GM23248 (cell line): ENCODE data around the gene PARVB. TPM values are rescaled to one million over a fixed set of nuclear protein-coding genes. Genes with fewer than 3 reads are reported as not detected.
A peak's percentile ranks its signal among the peaks of the same experiment; 100 is the strongest.
"Not testable (repeated sequence)": the region's sequence is repeated elsewhere in the genome, so short reads cannot be mapped to it uniquely, and the experiment has no call there.

Experiments
- DNase-seq: peaks from one replicate; pipeline ENCODE4 v3.0.0-alpha.2; 2015
- H2AFZ ChIP-seq: fragments of 200-600 bp; sonication (generic); 2 replicates; pipeline ENCODE4 v1.6.1; 2016; ENCODE audit warnings: antibody characterized with exemption
- H3F3A ChIP-seq: fragments of 200-600 bp; sonication (generic); 2 replicates; pipeline ENCODE4 v1.6.1; 2016; ENCODE audit warnings: mild to moderate bottlenecking, antibody characterized with exemption, mixed run types; ENCODE audit not compliant: insufficient read depth
- H3K27ac ChIP-seq: fragments of 200-600 bp; sonication (generic); 2 replicates; pipeline ENCODE4 v1.5.1; 2016; ENCODE audit warnings: mild to moderate bottlenecking
- H3K27me3 ChIP-seq: fragments of 200-600 bp; sonication (generic); replicated peaks from 2 replicates; pipeline ENCODE4 v1.6.1; 2016; ENCODE audit warnings: mild to moderate bottlenecking; ENCODE audit not compliant: insufficient read depth
- H3K36me3 ChIP-seq: fragments of 200-600 bp; sonication (generic); 2 replicates; pipeline ENCODE4 v1.6.1; 2016; ENCODE audit warnings: low read depth, mild to moderate bottlenecking
- H3K4me1 ChIP-seq: fragments of 200-600 bp; sonication (generic); 2 replicates; pipeline ENCODE4 v1.6.1; 2016; ENCODE audit warnings: mild to moderate bottlenecking; ENCODE audit not compliant: insufficient read depth
- H3K4me2 ChIP-seq: fragments of 200-600 bp; sonication (generic); one replicate; pipeline ENCODE4 v1.6.1; 2016; ENCODE audit warnings: mild to moderate bottlenecking; ENCODE audit not compliant: unreplicated experiment
- H3K4me3 ChIP-seq: fragments of 200-600 bp; sonication (generic); 2 replicates; pipeline ENCODE4 v1.5.1; 2016; ENCODE audit warnings: mild to moderate bottlenecking
- H3K79me2 ChIP-seq: fragments of 200-600 bp; sonication (generic); 2 replicates; pipeline ENCODE4 v1.6.1; 2016; ENCODE audit warnings: mild to moderate bottlenecking; ENCODE audit not compliant: insufficient read depth
- H3K9ac ChIP-seq: fragments of 200-600 bp; sonication (generic); 2 replicates; pipeline ENCODE4 v1.6.1; 2016; ENCODE audit warnings: mild to moderate bottlenecking
- H3K9me2 ChIP-seq: fragments of 200-600 bp; sonication (generic); 2 replicates; pipeline ENCODE4 v1.6.1; 2016; ENCODE audit warnings: mixed run types, mild to moderate bottlenecking, moderate library complexity; ENCODE audit not compliant: insufficient read depth
- H3K9me3 ChIP-seq: fragments of 200-600 bp; sonication (generic); one replicate; pipeline ENCODE4 v1.6.1; 2017; ENCODE audit warnings: low read depth
- H4K20me1 ChIP-seq: fragments of 200-600 bp; sonication (generic); 2 replicates; pipeline ENCODE4 v1.6.0; 2016; ENCODE audit not compliant: insufficient read depth
- EZH2 ChIP-seq: fragments of 200-600 bp; sonication (generic); IDR thresholded peaks from 2 replicates; pipeline ENCODE4 v1.6.1; 2018; ENCODE audit warnings: antibody characterized with exemption, mild to moderate bottlenecking; ENCODE audit not compliant: insufficient read depth, poor library complexity, severe bottlenecking
- EZH2phosphoT487 ChIP-seq: fragments of 200-600 bp; sonication (generic); IDR thresholded peaks from 2 replicates; pipeline ENCODE4 v1.6.1; 2018; ENCODE audit warnings: antibody characterized with exemption, moderate library complexity, mild to moderate bottlenecking, low read depth; ENCODE audit not compliant: insufficient read depth
- WGBS, 2 experiments: methylation state at CpG; one replicate each; pipeline ENCODE4 v1.1.6; 2015 to 2017; ENCODE audit warnings: low lambda C conversion rate in 2 of 2, low coverage in 1 of 2; ENCODE audit errors: missing lambda C conversion rate in 2 of 2; 5-methylcytosine and 5-hydroxymethylcytosine counted together
- in situ Hi-C: fragments of 300-500 bp; cut with MboI; formaldehyde crosslinking; loops from 2 replicates; pipeline ENCODE4 v1.15.0; 2020
- polyA plus RNA-seq: library from polyadenylated mRNA; unstranded; fragments of >200 nt; fragmentation: Nextera tagmentation; extraction: Ambion mirVana; gene quantifications from 2 replicates; pipeline ENCODE4 v1.2.1, GENCODE V29; 2016
- total RNA-seq: library from RNA; depleted of rRNA; stranded (reverse); fragments of >200 nt; shearing (Covaris generic); gene quantifications from 2 replicates; pipeline ENCODE4 v1.2.3, GENCODE V29; 2014

Gene PARVB
- total and polyA plus RNA-seq, 2 experiments from 2014 or later: 52.6 to 141 TPM

DNA sequence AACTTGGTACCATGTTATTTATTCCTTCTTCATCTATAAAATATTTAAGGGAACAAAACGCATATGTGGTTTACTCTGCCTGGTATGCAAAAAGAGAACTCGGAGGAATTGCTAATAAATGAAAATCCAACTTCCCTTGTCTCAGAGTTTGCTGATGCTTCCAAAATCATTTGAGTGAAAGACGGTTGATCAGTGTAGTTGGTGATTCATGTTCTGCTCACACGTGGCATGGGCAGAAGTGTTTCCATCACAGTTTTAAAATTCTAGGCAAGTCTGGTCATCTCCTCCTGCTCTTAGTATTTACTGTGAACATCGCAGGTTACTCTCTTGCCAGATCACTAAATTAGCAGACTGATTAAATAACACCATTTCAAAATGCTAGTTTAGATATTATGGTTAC lies 11.9 kb upstream of the PARVB start:
- H2AFZ ChIP-seq: no peak overlapping the region
- 43 to 48% methylated on average over 5 of the region's 5 CpGs for WGBS, 2 experiments
- DNase-seq: peak; percentile 16
- no peaks in the 10 kb centered on the region for H3K9me2 ChIP-seq
- H4K20me1 ChIP-seq: no peaks in the 10 kb centered on the region
- H3K27me3 ChIP-seq: no peaks in the 10 kb centered on the region
- no peak overlapping the region for H3K4me3 ChIP-seq
- TF ChIP-seq EZH2: no peak
- no peak for TF ChIP-seq EZH2phosphoT487
- no peak overlapping the region for H3K4me2 ChIP-seq
- in situ Hi-C loops: no loop called here
- no peaks in the 10 kb centered on the region for H3K4me1 ChIP-seq
- H3K27ac ChIP-seq: no peak overlapping the region
- H3K9ac ChIP-seq: no peak overlapping the region
- no peaks in the 10 kb centered on the region for H3K79me2 ChIP-seq
- H3K9me3 ChIP-seq: no peaks in the 10 kb centered on the region
- no peaks in the 10 kb centered on the region for H3F3A ChIP-seq
- H3K36me3 ChIP-seq: no peaks in the 10 kb centered on the region

DNA sequence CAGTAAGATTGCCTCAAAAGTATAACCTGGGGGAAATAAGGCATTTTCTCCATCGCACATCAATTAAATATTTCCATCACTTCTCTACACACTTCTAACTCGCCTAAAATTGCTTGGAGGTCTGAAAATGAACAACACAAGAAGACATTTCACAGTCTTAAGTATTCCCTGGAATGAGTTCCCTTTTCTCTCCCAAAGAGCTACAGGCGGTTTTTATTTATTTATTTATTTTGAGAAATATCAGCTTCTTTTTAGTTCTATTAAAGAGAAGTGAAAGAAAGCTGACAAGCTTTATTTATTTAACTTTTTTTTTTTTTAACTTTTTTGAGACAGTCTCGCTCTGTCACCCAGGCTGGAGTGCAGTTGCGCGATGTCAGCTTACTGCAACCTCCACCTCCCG lies 11.5 kb upstream of the PARVB start:
- Histone ChIP-seq H3K4me3 (no peak overlapping the region), H3K27me3 (no peaks in the 10 kb centered on the region), H3K36me3 (no peaks in the 10 kb centered on the region), H3K27ac (no peak overlapping the region), H2AFZ (no peak overlapping the region), H3K4me2 (no peak overlapping the region), H3K9me3 (no peaks in the 10 kb centered on the region), H3K9me2 (no peaks in the 10 kb centered on the region), H3K79me2 (no peaks in the 10 kb centered on the region), H3F3A (no peaks in the 10 kb centered on the region), H4K20me1 (no peaks in the 10 kb centered on the region), H3K9ac (no peak overlapping the region), H3K4me1 (no peaks in the 10 kb centered on the region)
- no peak for DNase-seq
- TF ChIP-seq EZH2 (no peak), EZH2phosphoT487 (no peak)
- 90 to 91% methylated on average over 7 of the region's 7 CpGs for WGBS, 2 experiments
- in situ Hi-C loops: no loop called here

DNA sequence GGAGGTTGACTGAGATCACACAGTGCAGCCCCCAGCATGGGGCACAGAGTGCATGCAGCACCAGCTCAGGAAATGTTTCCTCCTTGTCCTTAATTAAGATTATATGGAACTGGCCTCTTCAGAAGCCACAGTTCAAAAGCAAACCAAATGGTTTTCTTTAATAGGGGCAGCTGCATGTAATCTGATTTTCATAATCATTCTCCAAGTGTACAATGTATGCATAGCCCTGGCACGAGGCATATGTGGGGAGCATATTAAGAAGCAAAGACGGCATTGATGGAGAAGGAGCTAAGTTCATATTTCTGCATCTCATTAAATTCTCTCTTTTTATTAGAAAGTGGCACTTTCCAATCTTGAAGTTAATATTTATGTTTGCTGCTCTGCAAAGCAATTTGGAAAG lies 9.9 kb upstream of the PARVB start:
- Histone ChIP-seq H3K4me3 (no peak overlapping the region), H3K27ac (no peak overlapping the region), H3K9me2 (no peaks in the 10 kb centered on the region), H3K9me3 (no peaks in the 10 kb centered on the region), H3K9ac (no peak overlapping the region), H3K4me1 (peaks cover 5% of the 10 kb centered on the region), H3K79me2 (no peaks in the 10 kb centered on the region), H3K4me2 (no peak overlapping the region), H3K36me3 (no peaks in the 10 kb centered on the region), H2AFZ (no peak overlapping the region), H3F3A (no peaks in the 10 kb centered on the region; the same call in 1 of the 2 replicates), H3K27me3 (no peaks in the 10 kb centered on the region), H4K20me1 (no peaks in the 10 kb centered on the region)
- no peak for DNase-seq
- TF ChIP-seq EZH2: no peak
- TF ChIP-seq EZH2phosphoT487: no peak
- in situ Hi-C loops: no loop called here
- WGBS, 2 experiments: 97% methylated on average over 2 of the region's 2 CpGs

DNA sequence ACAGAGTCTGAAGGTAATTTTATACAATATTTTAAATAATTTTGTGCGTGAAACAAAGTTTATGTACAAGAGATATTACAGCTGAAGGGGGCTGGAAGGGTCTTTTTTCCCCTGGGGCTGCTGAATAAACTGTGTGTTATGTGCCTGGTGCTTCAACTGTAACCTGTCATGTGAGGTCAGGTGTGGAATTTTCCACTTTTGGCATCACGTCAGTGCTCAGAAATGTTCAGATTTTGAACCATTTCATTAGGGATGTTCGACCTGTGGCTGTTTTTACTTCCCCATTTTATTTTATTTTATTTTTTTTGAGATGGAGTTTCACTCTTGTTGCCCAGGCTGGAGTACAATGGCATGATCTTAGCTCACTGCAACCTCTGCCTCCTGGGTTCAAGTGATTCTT lies 7.5 kb upstream of the PARVB start:
- Histone ChIP-seq H3F3A (peaks cover 15% of the 10 kb centered on the region), H3K4me1 (peaks cover 27% of the 10 kb centered on the region)
- H3K27me3 ChIP-seq, H3K9me3 ChIP-seq, H3K79me2 ChIP-seq, in situ Hi-C loops, H3K36me3 ChIP-seq, H3K27ac ChIP-seq, H2AFZ ChIP-seq, H3K4me3 ChIP-seq, H3K4me2 ChIP-seq, H3K9ac ChIP-seq, DNase-seq, H4K20me1 ChIP-seq, H3K9me2 ChIP-seq: not testable (repeated sequence)
- WGBS, 2 experiments: 98 to 99% methylated on average over 3 of the region's 3 CpGs

DNA sequence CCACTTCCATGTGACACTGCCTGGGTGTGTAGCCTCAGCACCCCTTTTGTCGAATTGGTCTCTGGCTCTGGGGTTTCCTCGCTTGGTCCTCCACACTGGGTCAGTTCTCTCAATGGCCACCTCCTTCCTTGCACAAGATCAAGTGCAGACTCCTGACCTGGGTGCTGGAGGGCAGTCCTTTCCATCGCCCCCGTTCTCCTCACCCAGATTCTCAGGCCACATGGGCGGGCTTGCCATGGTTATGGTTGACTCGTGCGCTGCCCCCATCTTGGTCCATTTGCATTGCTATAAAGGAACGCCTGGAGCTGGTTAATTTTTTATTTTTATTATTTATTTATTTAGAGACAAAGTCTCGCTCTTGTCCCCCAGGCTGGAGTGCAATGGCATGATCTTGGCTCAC lies 5.5 kb upstream of the PARVB start:
- Histone ChIP-seq H3K27me3 (no peaks in the 10 kb centered on the region), H3K4me3 (no peak overlapping the region), H3K79me2 (peaks cover 12% of the 10 kb centered on the region), H3K36me3 (no peaks in the 10 kb centered on the region), H3K9ac (no peak overlapping the region), H3K4me2 (no peak overlapping the region), H4K20me1 (no peaks in the 10 kb centered on the region), H3F3A (peaks cover 23% of the 10 kb centered on the region), H3K9me3 (no peaks in the 10 kb centered on the region), H3K9me2 (no peaks in the 10 kb centered on the region), H3K4me1 (peaks cover 42% of the 10 kb centered on the region), H3K27ac (no peak overlapping the region), H2AFZ (no peak overlapping the region)
- 92 to 95% methylated on average over 9 of the region's 9 CpGs for WGBS, 2 experiments
- DNase-seq: no peak
- in situ Hi-C loops: no loop called here
- TF ChIP-seq EZH2: no peak
- TF ChIP-seq EZH2phosphoT487: no peak
